ENCODE measurements around the gene TCF12. TPM values are rescaled to one million over a fixed set of nuclear protein-coding genes. Genes with fewer than 3 reads are reported as not detected.

The TCF12 gene
- total RNA-seq, 1 donor from 2014 or later, result 149 TPM

GRCh38 chr15:56939257-56939656, 20.8 kb downstream of the TCF12 start:
- no peaks in the 10 kb centered on the region for H3K27me3 Mint-ChIP-seq (ENCODE audit: insufficient read depth, low read depth)
- H3K36me3 Mint-ChIP-seq, result peaks cover 66% of the 10 kb centered on the region
- H3K36me3 ChIP-seq, result peaks cover 9% of the 10 kb centered on the region
- H3K4me1 Mint-ChIP-seq, result no peaks in the 10 kb centered on the region
- no peak overlapping the region for H2AFZ ChIP-seq (replicated peaks)
- peaks cover 100% of the 10 kb centered on the region for H3K79me2 ChIP-seq (ENCODE audit: low read depth)
- no peak for DNase-seq (ENCODE audit: low spot score)
- no peak overlapping the region for H3K27ac ChIP-seq
- no peaks in the 10 kb centered on the region for H3K9me3 ChIP-seq (ENCODE audit: low read depth)
- no peak overlapping the region for H3K9ac ChIP-seq
- H3K9me3 Mint-ChIP-seq, result peaks cover 54% of the 10 kb centered on the region
- H3K4me1 ChIP-seq, result peaks cover 16% of the 10 kb centered on the region
- no peaks in the 10 kb centered on the region for H3K27me3 ChIP-seq
- TF ChIP-seq CTCF (IDR thresholded peaks at IDR 0.05), result no peak
- TF ChIP-seq EZH2phosphoT487 (IDR thresholded peaks at IDR 0.05), result no peak
- no peak for TF ChIP-seq EZH2 (IDR thresholded peaks at IDR 0.05)
- peaks cover 6% of the 10 kb centered on the region for H3F3A ChIP-seq (ENCODE audit: low read depth)
- H3K4me2 ChIP-seq, result no peak overlapping the region
- H3K4me3 ChIP-seq, result no peak overlapping the region
- H4K20me1 ChIP-seq (ENCODE audit: low read depth), result peaks cover 66% of the 10 kb centered on the region
- H3K4me3 Mint-ChIP-seq, result no peak overlapping the region
- H3K27ac Mint-ChIP-seq, result no peak overlapping the region

GRCh38 chr15:56940388-56940787, 21.9 kb downstream of the TCF12 start:
- no peaks in the 10 kb centered on the region for H3K27me3 ChIP-seq
- H4K20me1 ChIP-seq (ENCODE audit: low read depth), result peaks cover 64% of the 10 kb centered on the region

GRCh38 chr15:56942118-56942517, 23.7 kb downstream of the TCF12 start:
- TF ChIP-seq CTCF (IDR thresholded peaks at IDR 0.05) (no peak), EZH2 (IDR thresholded peaks at IDR 0.05) (no peak)
- Mint-ChIP-seq H3K9me3 (peaks cover 48% of the 10 kb centered on the region), H3K36me3 (peaks cover 61% of the 10 kb centered on the region), H3K27me3 (ENCODE audit: insufficient read depth, low read depth) (no peaks in the 10 kb centered on the region), H3K27ac (no peak overlapping the region), H3K4me1 (peaks cover under 1% of the 10 kb centered on the region), H3K4me3 (no peak overlapping the region)
- Histone ChIP-seq H3F3A (ENCODE audit: low read depth) (peaks cover 13% of the 10 kb centered on the region), H3K4me1 (peaks cover 16% of the 10 kb centered on the region), H3K27ac (peak overlapping the region; percentile 1), H3K36me3 (peaks cover 8% of the 10 kb centered on the region), H3K4me3 (no peak overlapping the region), H2AFZ (replicated peaks) (no peak overlapping the region), H4K20me1 (ENCODE audit: low read depth) (peaks cover 63% of the 10 kb centered on the region), H3K4me2 (no peak overlapping the region), H3K79me2 (ENCODE audit: low read depth) (peaks cover 100% of the 10 kb centered on the region), H3K9ac (no peak overlapping the region), H3K9me3 (ENCODE audit: low read depth) (no peaks in the 10 kb centered on the region), H3K27me3 (no peaks in the 10 kb centered on the region)
- DNase-seq (ENCODE audit: low spot score), result no peak

More at GRCh38 chr15:56940388-56940787, 21.9 kb downstream of the TCF12 start:
- H3K9ac ChIP-seq, result no peak overlapping the region
- DNase-seq (ENCODE audit: low spot score), result no peak
- H3K4me2 ChIP-seq, result no peak overlapping the region
- TF ChIP-seq EZH2phosphoT487 (IDR thresholded peaks at IDR 0.05) (no peak), CTCF (IDR thresholded peaks at IDR 0.05) (no peak), EZH2 (IDR thresholded peaks at IDR 0.05) (no peak)
- no peaks in the 10 kb centered on the region for H3K9me3 ChIP-seq (ENCODE audit: low read depth)
- H3F3A ChIP-seq (ENCODE audit: low read depth), result peaks cover 6% of the 10 kb centered on the region
- H3K79me2 ChIP-seq (ENCODE audit: low read depth), result peaks cover 100% of the 10 kb centered on the region
- H3K4me3 ChIP-seq, result no peak overlapping the region
- peaks cover 16% of the 10 kb centered on the region for H3K4me1 ChIP-seq
- no peak overlapping the region for H2AFZ ChIP-seq (replicated peaks)
- Mint-ChIP-seq H3K4me1 (no peaks in the 10 kb centered on the region), H3K27me3 (ENCODE audit: insufficient read depth, low read depth) (no peaks in the 10 kb centered on the region), H3K27ac (no peak overlapping the region), H3K4me3 (no peak overlapping the region), H3K36me3 (peaks cover 65% of the 10 kb centered on the region), H3K9me3 (peaks cover 53% of the 10 kb centered on the region)
- no peak overlapping the region for H3K27ac ChIP-seq
- peaks cover 9% of the 10 kb centered on the region for H3K36me3 ChIP-seq
